Stimulated activated CD4-positive, alpha-beta T cell treated with anti-CD3 and anti-CD28 coated beads, Interleukin-4, amount 100 ng/mL, for 48 hours (primary cell): Measurements from ENCODE around the gene CACNA1B.

Source experiments
- DNase-seq, 2 donors: peaks; one replicate each; pipeline ENCODE4 v3.0.0-alpha.2; 2020; ENCODE audit warnings: low read depth in 2 of 2

CACNA1B gene

DNA sequence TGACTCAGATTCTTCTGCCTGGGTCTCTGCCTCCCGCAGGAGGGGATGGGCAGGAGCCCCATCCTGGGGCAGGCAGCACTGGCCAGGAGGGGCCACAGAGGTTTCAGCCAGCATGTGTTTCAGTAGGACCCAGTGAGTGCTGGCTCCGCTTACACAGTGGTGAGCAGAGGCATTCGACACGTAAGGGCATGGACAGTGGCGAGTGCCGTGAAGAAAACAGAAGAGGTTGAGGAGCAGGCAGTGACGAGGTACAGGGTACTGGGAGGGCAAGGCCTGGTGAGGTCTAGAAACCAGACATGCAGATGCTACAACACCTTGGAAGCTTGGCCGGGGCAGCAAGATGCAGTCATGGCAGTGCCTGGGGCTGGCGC, 41.5 kb downstream of the CACNA1B start:
- DNase-seq: no peak

GRCh38 chr9:137919649-137920141, 42.1 kb downstream of the CACNA1B start:
- no peak for DNase-seq

DNA sequence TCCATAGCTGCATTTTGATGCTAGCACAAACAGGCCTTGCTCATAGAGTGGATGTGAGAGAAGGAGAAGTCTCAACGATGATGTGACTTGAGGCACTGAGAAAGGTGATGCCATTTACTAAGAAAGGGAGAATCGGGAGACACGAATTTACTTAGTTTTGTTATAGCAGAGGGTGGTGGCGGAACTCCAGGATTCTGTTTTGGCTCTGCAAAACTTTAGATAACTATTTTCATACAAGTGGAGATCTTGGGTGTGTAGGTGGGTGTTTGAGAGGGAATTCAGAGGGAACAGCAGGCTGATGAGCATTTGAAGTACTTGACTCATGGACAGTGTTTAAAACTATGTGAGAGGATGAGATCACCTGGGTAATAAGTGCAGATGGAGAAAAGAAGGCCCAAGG, 43.2 kb downstream of the CACNA1B start:
- DNase-seq: no peak

- no peak for DNase-seq
Measured at GRCh38 chr9:137924169-137924568, 46.6 kb downstream of the CACNA1B start.

GRCh38 chr9:137924761-137925369, 47.3 kb downstream of the CACNA1B start:
- DNase-seq: no peak

DNA sequence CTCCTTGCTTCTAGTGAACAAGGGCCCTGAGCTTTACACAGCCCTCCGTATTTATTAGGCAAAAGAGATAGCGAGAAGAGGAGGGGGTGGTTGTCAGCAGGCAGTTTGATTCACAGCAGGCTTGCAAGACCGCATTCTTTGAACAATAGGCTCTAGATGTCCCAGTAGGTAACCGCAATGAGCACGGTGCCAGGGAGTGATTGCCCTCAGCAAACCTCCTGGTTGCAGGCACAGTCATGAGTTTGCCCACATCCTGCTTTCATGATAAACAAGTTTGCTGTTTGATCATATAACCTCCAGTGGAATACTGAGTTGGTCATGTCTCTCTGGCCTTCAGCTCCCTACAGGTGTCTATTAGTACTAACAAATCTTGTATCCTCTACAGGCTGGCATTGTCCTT, 66.1 kb downstream of the CACNA1B start:
- DNase-seq: no peak

- no peak for DNase-seq
Measured at GRCh38 chr9:137945581-137945980, 68.0 kb downstream of the CACNA1B start.

DNA sequence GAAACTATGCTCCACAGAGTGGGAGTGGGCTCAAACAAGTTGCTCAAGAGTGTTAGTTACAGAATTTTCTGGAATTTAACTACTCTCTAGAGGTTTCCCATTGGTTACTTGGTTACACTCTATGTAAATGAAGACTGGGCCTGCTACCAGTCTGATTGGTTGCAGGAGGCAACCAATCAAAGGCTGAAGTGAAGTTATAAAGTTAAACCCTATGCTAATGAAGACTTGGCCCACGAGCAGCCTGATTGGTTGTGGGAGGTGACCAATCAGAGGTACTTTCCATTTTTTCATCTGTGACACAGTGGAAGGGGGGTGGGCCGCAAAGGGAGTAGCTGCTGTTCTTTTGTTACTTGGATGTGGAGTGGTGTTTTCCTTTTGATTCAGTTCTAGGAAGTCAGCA, 69.4 kb downstream of the CACNA1B start:
- no peak for DNase-seq

GRCh38 chr9:137948642-137949041, 71.1 kb downstream of the CACNA1B start:
- DNase-seq: no peak

GRCh38 chr9:137949260-137949659, 71.7 kb downstream of the CACNA1B start:
- DNase-seq: no peak

DNA sequence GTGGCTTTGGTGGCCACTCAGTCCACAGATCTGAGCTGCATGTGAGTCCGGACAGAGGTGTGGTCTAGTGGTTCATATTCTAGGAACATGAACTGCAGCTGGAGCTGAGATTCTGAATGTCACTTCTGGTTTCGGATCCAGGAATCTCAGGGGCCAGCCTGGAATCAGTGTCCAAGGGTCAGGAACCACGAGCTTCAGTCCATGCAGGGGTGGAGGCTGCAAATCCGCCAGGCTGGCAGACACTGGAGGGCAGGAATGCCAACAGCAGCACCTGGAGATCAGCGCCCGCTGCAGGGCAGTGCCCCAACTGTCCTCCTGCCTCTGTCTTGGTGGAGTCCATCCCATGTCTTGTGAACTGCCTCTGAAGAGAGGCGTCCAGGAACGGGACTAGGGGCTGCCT, 73.5 kb downstream of the CACNA1B start:
- DNase-seq: no peak

DNA sequence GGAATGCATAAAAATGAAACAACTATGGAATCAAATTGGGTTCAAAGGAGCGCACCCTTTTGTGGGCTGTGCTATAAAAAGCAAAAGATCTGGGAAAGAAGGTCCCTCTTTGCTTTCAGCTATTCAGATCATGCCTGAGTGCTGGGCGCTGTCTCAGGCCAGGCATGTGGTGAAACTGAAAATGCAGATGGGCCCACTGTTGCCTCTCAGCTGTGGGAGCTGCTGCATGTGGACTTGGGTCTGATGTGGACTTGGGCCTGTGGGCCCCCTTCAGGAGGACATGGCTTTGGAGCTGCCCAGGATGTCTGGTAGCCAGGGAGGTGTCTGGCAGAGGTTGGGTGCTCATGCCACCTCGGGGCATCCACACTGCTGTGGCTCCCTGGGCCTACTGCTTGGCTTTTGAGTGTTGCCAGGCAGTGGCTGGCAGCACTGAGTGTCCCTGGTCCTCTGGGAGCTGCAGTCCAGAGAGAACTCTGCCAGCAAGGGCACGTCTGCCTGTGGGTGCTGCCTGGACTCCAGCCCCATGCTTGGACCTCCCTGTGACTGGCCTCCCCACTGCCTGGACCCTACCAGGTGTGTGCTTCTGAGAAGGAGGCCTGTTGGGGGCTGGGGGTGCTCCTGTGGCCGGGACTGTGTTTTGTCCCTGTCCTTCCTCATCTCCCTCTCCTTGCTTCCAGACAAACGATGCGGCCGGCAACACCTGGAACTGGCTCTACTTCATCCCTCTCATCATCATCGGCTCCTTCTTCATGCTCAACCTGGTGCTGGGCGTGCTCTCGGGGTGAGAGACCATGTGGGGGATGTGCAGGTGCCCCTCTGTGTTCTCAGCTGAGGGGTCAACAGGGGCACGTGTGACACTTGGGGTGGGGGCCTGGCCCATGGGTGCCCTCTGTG, 74.3 kb downstream of the CACNA1B start:
- no peak for DNase-seq

- no peak for DNase-seq
Measured at GRCh38 chr9:137952976-137953666, 75.5 kb downstream of the CACNA1B start.

DNA sequence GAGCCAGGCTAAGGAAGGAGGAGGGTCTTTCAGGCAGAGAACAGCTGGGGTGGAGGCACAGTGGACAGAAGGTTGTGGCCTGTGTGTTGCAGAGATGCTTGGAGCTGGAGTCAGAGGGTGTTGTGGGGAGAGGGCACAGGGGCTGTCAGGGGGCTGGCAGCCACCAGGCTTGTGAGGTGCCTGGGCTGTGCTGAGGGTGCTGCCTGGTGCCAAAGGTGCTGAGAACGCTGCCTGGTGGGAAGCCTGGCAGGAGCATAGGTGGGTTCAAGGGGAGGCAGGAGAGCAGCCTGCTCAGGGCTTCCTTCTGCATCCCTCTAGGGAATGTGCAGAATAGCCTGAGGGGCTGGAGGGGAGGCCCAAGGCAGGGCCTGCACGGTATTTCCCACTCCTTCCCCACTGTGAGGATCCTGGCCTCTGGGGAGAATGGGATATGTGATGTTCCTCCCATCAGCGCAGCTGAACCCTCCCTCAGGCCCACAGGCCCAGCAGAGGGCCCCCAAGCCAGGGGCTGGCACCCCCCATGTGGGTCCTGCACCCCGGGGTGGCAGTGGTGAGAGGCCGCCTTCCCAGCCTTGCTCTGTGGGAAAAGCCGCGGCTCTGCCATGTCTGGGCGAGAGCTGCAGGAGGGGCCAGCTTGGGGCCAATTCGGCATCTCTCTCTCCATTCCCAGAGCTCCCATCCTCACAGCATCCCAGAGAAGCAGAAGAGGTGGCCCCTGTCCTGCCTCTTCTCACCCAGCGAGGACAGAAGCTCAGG, 76.3 kb downstream of the CACNA1B start:
- no peak for DNase-seq

DNA sequence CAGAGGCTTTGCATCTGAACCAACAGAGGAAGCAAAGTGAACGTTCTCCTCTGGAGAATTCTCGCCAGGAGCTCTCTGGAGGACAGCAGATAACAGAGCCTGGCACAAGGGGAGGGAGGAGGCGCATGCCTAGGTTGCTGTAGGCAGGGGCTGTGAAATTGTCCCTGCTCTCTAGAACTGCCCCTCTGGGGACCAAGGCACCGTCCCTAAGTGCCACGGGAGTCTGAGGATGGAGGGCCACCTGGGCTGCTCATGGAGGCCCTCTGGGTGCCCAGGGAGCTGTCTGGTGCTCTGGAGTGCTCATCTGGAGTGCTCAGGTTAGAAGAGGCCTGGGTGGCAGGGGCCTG, 77.6 kb downstream of the CACNA1B start:
- DNase-seq: no peak

DNA sequence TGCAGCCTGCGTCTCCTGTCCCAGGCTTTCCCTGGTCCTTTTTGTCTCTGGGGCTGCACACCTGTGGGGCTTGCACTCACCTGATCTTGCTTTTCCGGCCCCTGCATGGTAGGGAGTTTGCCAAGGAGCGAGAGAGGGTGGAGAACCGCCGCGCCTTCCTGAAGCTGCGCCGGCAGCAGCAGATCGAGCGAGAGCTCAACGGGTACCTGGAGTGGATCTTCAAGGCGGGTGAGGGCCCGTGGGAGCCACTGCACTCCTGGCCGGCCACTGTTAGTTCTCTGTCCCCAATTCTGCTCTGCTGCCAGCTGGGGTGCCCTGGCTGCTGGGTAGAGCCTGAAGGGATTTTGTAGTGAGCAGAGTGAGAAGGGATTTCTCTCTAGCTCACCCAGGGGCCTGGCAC, 78.0 kb downstream of the CACNA1B start:
- DNase-seq: no peak

GRCh38 chr9:137956039-137956438, 78.5 kb downstream of the CACNA1B start:
- DNase-seq: no peak

DNA sequence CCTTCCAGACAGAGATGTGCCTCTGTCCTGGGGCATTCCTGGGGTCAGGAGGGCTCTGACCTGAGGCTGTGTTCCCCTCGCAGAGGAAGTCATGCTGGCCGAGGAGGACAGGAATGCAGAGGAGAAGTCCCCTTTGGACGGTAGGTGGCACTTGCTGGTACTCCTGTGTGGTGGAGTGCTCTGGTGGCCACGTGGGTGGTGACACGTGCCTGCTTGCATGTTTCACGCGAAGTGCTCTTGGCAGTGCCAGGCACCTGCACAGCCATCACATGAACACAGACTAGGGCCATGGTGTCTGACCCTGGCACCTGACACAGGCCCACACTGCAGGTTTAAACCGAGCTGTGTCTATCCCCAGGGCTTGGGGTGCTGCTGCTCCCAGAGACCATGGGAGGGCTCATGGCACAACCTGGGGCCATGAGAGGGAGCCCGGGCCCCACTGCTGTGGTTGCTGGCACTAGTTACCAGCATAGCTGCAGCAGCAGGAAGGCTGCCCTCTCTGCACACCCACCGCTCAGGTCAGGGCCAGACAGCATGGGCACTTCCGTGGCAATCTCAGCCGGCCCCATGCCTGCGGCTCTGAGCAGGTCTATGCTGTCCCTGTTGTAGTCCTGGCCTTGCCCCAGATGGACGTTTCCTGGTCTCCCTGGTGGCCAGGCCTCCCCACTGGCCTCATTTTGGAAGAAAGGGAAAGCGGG, 79.3 kb downstream of the CACNA1B start:
- DNase-seq: no peak

DNA sequence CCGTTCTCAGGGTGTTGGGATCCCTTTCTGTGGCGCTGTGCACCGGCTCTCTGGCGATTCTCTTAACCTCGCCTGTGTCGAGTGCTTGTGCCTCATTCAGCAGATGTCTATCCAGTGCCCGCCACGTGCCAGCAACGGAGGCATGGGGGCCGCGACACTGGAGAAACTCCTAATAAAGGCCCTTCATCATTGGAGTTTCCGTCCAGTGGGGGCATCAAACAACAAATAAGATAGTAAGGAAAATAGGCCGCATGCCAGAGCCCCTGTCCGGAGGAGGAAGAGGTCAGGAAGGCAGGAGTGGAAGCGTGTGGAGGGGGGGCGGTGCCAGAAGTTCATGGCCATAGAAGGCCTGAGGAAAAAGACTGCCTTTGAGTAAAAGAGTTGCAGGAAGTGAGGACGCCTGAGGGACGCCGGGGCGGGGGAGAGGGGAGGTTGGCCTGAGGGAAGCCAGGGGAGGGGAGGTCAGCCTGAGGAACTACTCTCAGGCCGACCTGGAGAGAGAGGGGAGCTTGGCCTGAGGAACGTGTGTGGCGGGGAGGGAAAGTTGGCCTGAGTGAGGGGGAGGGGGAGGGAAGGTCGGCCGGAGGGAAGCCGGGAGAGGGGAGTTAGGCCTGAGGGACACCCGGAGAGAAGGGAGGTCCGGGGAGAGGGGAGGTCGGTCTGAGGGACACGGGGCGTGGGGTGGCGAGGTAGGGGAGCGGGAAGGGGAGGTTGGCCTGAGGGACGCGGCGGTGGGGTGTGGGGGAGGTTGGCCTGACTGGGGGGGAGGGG, 82.2 kb downstream of the CACNA1B start:
- DNase-seq: no peak

- DNase-seq: no peak
Measured at GRCh38 chr9:137960496-137960895, 82.9 kb downstream of the CACNA1B start.

- no peak for DNase-seq
Measured at GRCh38 chr9:137963525-137963924, 85.9 kb downstream of the CACNA1B start.
